ENCODE data around the gene DNM3.

DNM3 gene

DNA sequence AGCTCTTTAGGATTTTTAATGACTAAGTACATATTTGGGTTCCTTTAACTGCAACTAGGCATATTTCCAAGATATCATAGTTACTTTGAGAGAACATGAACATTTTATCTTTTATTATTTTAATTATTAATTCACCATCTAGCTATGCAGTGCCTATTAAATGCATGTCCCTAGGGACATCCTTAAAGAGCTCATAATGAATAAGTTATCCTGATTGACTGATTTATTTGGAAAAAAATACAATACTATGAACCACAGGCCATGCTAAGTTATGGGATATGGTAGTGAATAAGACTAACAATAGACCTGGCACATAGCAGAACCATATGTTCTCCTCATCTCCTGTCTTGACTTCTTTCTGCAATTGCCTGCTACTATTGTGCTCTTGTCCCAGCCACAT is 562.8 kb downstream of the DNM3 start:
- H3K4me1 ChIP-seq (ENCODE audit: control insufficient read depth, low read length) = peaks cover 3% of the 10 kb centered on the region
- no peaks in the 10 kb centered on the region for H3K36me3 ChIP-seq (ENCODE audit: control insufficient read depth, low read length)
- no peaks in the 10 kb centered on the region for H3K79me2 ChIP-seq (ENCODE audit: control insufficient read depth, low read length)
- no peaks in the 10 kb centered on the region for H3F3A ChIP-seq (ENCODE audit: control insufficient read depth, insufficient read depth)
- H4K20me1 ChIP-seq (ENCODE audit: control insufficient read depth, insufficient read depth, low read depth, low read length) = no peaks in the 10 kb centered on the region
- no peaks in the 10 kb centered on the region for H3K9me3 ChIP-seq (ENCODE audit: control insufficient read depth, insufficient read depth, low read length)
- TF ChIP-seq, protein P1, sequence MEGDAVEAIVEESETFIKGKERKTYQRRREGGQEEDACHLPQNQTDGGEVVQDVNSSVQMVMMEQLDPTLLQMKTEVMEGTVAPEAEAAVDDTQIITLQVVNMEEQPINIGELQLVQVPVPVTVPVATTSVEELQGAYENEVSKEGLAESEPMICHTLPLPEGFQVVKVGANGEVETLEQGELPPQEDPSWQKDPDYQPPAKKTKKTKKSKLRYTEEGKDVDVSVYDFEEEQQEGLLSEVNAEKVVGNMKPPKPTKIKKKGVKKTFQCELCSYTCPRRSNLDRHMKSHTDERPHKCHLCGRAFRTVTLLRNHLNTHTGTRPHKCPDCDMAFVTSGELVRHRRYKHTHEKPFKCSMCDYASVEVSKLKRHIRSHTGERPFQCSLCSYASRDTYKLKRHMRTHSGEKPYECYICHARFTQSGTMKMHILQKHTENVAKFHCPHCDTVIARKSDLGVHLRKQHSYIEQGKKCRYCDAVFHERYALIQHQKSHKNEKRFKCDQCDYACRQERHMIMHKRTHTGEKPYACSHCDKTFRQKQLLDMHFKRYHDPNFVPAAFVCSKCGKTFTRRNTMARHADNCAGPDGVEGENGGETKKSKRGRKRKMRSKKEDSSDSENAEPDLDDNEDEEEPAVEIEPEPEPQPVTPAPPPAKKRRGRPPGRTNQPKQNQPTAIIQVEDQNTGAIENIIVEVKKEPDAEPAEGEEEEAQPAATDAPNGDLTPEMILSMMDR (IDR thresholded peaks at IDR 0.05; ENCODE audit: low read depth, low read length, poor library complexity, severe bottlenecking) = no peak
- no peak for TF ChIP-seq EZH2phosphoT487 (IDR thresholded peaks at IDR 0.05; ENCODE audit: borderline replicate concordance, low read length)
- H3K27ac ChIP-seq (ENCODE audit: low read depth, low read length) = no peak overlapping the region
- H3K4me2 ChIP-seq (ENCODE audit: low read length) = no peak overlapping the region
- no peak overlapping the region for H3K4me3 ChIP-seq (ENCODE audit: low read length)
- no peaks in the 10 kb centered on the region for H3K9me2 ChIP-seq (replicated peaks; ENCODE audit: control insufficient read depth, low read length)
- peaks cover 5% of the 10 kb centered on the region; the same call in 1 of the 2 replicates for H3K27me3 ChIP-seq (ENCODE audit: control insufficient read depth, low read length)

DNA sequence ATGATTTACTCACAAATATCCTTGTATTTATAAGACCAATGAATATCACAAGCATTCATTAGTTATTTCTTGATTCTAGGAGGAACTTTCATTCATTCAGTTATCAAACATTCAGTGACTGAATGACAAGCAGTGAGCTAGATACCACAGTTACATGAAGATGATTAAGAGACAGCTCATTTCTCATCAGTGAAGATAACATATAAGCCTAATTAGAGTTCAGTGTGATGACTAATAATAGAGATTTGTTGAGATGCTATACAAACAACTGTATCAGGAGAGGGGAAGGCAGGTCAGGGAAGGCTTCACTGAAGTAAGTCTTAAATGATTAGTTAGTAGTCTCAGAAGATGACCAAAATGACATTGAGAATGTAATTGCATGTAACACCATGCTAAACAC is 564.6 kb downstream of the DNM3 start:
- TF ChIP-seq EZH2phosphoT487 (IDR thresholded peaks at IDR 0.05; ENCODE audit: borderline replicate concordance, low read length) = no peak
- TF ChIP-seq, protein P1 (IDR thresholded peaks at IDR 0.05; ENCODE audit: low read depth, low read length, poor library complexity, severe bottlenecking) = no peak
- no peaks in the 10 kb centered on the region for H3K9me2 ChIP-seq (replicated peaks; ENCODE audit: control insufficient read depth, low read length)
- 0 out of 2 replicates have a peak, but pooled peaks cover under 1% of the 10 kb centered on the region for H3K27me3 ChIP-seq (ENCODE audit: control insufficient read depth, low read length)
- H3K27ac ChIP-seq (ENCODE audit: low read depth, low read length) = no peak overlapping the region
- H3K4me2 ChIP-seq (ENCODE audit: low read length) = no peak overlapping the region
- no peaks in the 10 kb centered on the region for H3K36me3 ChIP-seq (ENCODE audit: control insufficient read depth, low read length)
- H3K4me3 ChIP-seq (ENCODE audit: low read length) = no peak overlapping the region
- no peaks in the 10 kb centered on the region for H3F3A ChIP-seq (ENCODE audit: control insufficient read depth, insufficient read depth)
- no peaks in the 10 kb centered on the region for H3K4me1 ChIP-seq (ENCODE audit: control insufficient read depth, low read length)
- no peaks in the 10 kb centered on the region for H4K20me1 ChIP-seq (ENCODE audit: control insufficient read depth, insufficient read depth, low read depth, low read length)
- H3K9me3 ChIP-seq (ENCODE audit: control insufficient read depth, insufficient read depth, low read length) = no peaks in the 10 kb centered on the region
- H3K79me2 ChIP-seq (ENCODE audit: control insufficient read depth, low read length) = no peaks in the 10 kb centered on the region

DNA sequence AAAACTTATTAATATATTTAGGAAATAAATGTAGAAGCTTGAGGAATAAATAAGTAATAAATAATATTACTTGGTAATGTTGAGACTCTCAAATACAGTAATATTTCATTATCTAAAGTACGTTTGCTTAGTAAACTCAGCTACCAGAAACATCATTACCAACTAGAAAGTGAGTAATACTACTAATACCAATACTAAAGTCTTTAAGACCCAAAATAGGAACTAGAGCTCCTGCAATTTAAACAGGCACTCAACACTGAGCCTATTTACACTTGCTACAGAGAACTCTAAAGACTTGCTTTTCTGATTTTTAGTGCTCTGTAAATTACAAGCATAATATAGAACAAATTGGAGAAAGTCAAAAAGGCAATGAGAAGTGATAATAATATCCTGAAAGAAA is 565.7 kb downstream of the DNM3 start:
- Histone ChIP-seq H3K9me2 (replicated peaks; ENCODE audit: control insufficient read depth, low read length) (no peaks in the 10 kb centered on the region), H3K27ac (ENCODE audit: low read depth, low read length) (no peak overlapping the region), H3K4me1 (ENCODE audit: control insufficient read depth, low read length) (no peaks in the 10 kb centered on the region), H3K79me2 (ENCODE audit: control insufficient read depth, low read length) (no peaks in the 10 kb centered on the region), H3F3A (ENCODE audit: control insufficient read depth, insufficient read depth) (no peaks in the 10 kb centered on the region), H3K9me3 (ENCODE audit: control insufficient read depth, insufficient read depth, low read length) (no peaks in the 10 kb centered on the region), H3K4me2 (ENCODE audit: low read length) (no peak overlapping the region), H3K4me3 (ENCODE audit: low read length) (no peak overlapping the region), H3K27me3 (ENCODE audit: control insufficient read depth, low read length) (no peaks in the 10 kb centered on the region), H4K20me1 (ENCODE audit: control insufficient read depth, insufficient read depth, low read depth, low read length) (no peaks in the 10 kb centered on the region), H3K36me3 (ENCODE audit: control insufficient read depth, low read length) (no peaks in the 10 kb centered on the region)
- no peak for TF ChIP-seq EZH2phosphoT487 (IDR thresholded peaks at IDR 0.05; ENCODE audit: borderline replicate concordance, low read length)
- TF ChIP-seq, protein P1 (IDR thresholded peaks at IDR 0.05; ENCODE audit: low read depth, low read length, poor library complexity, severe bottlenecking) = no peak

DNA sequence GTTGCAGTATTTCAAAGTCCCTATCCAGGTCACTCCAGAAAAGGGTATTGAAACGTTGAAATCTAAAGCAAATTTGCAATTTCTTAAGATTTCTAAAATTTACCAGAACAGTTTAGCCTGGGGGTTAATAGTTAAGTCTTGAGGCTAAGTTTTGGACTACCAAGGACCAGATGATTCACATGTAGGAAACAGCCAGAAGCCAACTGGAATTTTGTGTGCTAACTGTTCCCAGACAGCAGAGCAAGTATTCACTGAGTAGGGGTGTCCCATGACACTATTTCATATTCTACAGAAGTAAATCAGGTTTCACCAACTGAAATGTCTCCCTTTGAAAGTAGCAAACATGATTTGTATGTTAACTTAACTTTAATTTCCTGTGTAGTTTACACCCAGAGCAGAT is 567.7 kb downstream of the DNM3 start:
- no peaks in the 10 kb centered on the region for H3K4me1 ChIP-seq (ENCODE audit: control insufficient read depth, low read length)
- no peaks in the 10 kb centered on the region for H3K9me2 ChIP-seq (replicated peaks; ENCODE audit: control insufficient read depth, low read length)
- no peaks in the 10 kb centered on the region for H3K79me2 ChIP-seq (ENCODE audit: control insufficient read depth, low read length)
- no peaks in the 10 kb centered on the region for H3K27me3 ChIP-seq (ENCODE audit: control insufficient read depth, low read length)
- no peaks in the 10 kb centered on the region for H3K9me3 ChIP-seq (ENCODE audit: control insufficient read depth, insufficient read depth, low read length)
- H3K27ac ChIP-seq (ENCODE audit: low read depth, low read length) = no peak overlapping the region
- TF ChIP-seq EZH2phosphoT487 (IDR thresholded peaks at IDR 0.05; ENCODE audit: borderline replicate concordance, low read length) = no peak
- TF ChIP-seq, protein P1 (IDR thresholded peaks at IDR 0.05; ENCODE audit: low read depth, low read length, poor library complexity, severe bottlenecking) = no peak
- no peaks in the 10 kb centered on the region for H3F3A ChIP-seq (ENCODE audit: control insufficient read depth, insufficient read depth)
- no peak overlapping the region for H3K4me2 ChIP-seq (ENCODE audit: low read length)
- H3K4me3 ChIP-seq (ENCODE audit: low read length) = no peak overlapping the region
- H3K36me3 ChIP-seq (ENCODE audit: control insufficient read depth, low read length) = no peaks in the 10 kb centered on the region
- H4K20me1 ChIP-seq (ENCODE audit: control insufficient read depth, insufficient read depth, low read depth, low read length) = no peaks in the 10 kb centered on the region

All from DOHH2 (cell line).